Activated naive CD4-positive, alpha-beta T cell treated with Interleukin-2 at 50 U/mL for 16 hours (primary cell): Measurements from ENCODE around the gene MACROD1.
A peak's percentile ranks its signal among the peaks of the same experiment; 100 is the strongest.

ENCODE experiments used
- DNase-seq: peaks from one replicate; pipeline ENCODE4 v3.0.0-alpha.2; 2020

MACROD1 gene

DNA sequence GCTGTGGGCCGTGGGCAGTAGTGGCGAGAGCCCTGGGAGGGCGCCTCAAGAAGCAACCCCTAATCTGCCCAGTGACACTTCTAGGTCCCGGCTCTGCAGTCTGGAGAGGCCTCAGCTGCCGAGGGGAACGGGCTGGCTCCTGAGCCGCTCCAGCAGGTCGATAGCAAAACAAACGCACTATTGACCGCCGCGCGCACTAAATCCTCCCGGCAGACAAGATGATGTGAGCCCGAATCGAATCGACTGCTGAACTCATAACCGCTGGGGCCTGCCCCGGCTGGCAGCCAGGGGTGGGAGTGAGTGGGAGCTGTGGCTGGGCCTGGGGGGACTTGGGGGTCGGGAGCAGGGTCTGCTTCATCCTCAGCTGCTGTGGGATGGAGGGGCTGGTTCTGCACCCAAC, 94.1 kb downstream of the MACROD1 start:
- no peak for DNase-seq

DNA sequence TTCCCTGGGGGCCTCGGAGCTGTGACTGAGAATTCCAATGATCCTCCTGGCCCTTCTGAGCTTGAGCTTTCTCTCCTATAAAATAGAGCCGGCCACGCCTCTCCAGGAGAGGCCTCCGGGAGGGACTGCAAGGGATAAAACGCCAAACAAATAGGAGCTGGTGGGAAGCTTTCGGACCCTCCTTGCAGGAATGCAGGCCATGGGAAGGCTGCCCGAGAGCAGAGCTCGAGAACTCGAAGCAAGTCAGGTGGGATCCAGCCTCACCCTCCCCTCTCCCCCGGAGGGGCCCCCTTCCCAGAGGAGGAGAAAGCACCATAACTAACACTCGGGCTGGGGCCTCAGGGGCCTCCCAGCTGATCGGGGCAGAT, 95.6 kb downstream of the MACROD1 start:
- no peak for DNase-seq

DNA sequence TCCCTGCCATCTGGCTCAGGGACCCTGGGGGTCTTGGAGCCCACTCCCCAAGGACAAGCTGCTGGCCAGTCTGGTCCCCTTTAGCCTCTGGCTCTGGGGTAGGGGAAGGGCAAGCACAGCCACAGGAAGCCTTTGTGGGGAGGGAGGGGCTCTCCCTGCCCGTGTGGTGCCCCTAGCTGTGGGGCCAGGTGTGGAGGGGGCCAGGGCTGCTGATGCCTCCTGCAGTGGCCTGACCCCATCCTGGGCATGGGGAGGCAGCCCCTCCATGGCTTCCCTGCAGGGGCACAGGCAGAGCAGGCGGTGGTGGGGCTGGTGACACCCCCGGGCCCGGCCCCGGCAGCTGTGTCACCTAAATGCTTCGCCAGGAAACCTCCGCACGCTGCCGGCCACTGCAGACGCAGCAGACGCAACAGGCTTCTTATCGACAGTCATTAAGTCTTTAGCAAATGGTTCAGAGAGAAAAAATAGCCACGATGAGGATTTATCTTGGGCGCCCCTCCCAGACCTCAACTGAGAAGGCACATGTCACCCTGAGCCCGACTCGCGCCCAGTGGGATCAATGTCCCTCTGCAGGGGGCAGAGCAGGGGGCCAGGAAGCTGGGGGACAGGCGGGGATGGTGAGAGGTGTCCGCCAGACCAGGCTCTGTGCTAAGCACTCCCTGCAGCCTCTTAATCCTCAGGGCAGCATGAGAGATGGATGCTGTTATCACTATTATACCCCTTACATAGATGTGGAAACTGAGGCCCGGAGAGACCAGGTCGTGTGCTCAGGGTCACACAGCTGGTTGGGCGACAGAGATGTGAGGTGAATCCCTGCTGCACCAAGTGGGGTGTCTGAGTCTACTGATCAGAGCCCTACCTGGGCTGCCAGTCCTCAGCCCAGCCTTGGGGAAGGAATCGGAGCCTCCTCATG, 96.3 kb downstream of the MACROD1 start:
- no peak for DNase-seq

DNA sequence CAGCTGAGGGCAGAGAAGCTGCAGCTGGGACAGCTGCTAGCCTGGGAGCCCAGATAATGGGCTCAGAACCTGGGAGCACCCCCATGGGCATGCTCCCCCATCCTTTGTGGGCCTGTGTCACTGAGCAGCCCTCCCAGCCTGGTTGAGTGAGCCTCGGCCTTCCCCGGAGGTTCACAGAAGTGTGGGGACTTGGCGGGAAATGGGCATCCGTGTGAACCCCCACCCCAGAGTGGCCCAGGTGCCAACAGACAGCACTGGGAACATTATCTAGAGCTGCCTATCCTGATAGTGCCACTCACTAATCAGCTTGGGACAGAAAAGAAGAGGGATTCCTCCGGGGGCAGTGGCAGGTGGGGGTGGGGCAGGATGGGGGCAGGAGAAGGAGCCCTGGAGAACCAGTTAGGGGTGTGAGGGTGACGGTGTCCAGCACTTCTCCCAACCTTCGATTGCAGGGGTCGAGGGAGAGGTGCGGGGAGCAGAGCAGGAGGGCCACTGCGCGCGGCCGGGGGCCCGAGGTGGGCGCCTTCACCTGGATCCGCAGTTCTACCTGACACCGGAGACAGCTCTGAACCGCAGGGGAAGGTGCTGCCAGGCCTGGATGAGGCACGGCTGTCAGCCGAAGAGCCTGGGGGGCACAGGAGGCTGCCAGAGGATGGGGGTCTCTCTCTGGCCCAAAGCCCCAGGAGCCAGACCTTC, 97.1 kb downstream of the MACROD1 start:
- DNase-seq = no peak

GRCh38 chr11:64067230-64067993, 98.5 kb downstream of the MACROD1 start:
- no peak for DNase-seq

- no peak for DNase-seq
Observed at GRCh38 chr11:64065712-64066111, 100.2 kb downstream of the MACROD1 start.

- no peak for DNase-seq
Observed at GRCh38 chr11:64065141-64065465, 100.8 kb downstream of the MACROD1 start.

DNA sequence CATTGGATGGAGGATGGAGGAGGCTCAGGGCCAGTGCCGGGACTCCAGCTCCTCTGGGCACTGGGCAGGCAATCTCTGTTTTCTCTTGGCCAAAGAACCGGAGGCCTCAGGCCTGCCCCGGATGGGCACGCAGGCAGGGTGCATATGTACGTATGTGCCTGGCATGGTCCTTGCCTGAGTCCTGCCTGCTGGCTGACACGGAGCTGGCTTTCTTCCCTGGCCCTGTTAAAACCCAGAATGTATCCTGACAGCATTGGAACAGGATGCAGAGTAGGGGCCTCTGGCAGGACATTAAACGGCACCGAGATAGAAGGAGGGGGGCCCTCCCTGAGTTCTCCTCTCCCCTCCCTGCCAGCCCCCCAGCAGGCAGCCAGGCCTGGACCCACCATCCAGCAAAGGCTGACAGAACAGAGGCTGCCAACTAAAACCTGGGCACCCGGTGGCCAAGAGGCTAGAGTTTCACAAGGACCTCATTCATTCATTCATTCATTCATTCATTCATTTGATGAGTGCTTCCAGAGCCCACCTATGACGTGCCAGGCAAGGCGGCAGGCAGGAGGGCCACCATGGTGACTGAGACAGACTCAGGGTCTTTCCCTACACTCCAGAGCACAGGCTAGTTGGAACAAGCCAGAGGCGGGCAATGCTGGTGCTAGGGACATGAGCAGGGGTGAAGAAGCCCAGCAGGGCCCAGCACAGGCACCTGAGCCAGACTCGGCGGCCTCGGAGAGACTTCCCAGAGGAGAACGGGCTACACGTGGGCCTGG, 101.4 kb downstream of the MACROD1 start:
- DNase-seq = no peak

GRCh38 chr11:64063777-64064176, 102.1 kb downstream of the MACROD1 start:
- no peak for DNase-seq

- no peak for DNase-seq
Observed at GRCh38 chr11:64062185-64063039, 103.5 kb downstream of the MACROD1 start.

- peak; percentile 62 for DNase-seq
Observed at GRCh38 chr11:64060861-64061444, 105.0 kb downstream of the MACROD1 start.

DNA sequence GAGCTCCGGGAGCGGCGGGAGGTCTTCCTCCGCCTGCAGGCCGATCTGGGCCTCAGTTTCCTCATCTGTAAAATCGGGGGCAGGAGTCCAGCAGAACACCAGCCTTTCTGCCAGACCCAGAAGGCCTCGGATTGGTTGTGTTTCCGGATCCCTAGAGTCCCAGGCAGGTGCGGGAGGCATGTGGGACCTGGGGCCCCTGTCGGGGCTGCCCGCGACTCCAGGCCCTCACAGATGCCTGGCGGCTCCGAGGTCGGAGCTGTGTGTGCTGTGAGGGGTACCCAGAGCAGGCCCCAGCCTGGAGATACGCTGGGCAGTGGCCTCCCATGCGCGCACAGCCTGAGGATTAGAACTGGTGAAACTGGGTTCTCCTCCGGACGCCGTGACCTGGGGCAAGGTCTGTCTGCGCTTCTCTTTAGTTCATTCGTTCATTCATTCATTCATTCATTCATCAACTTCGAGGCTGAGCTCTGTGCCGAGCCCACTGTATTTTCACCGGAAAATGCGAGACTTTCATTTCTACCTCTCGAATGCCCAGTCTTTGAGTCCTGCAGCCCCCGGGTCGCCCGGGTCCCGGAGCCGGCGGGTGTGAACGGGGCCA, 105.6 kb downstream of the MACROD1 start:
- DNase-seq = no peak

DNA sequence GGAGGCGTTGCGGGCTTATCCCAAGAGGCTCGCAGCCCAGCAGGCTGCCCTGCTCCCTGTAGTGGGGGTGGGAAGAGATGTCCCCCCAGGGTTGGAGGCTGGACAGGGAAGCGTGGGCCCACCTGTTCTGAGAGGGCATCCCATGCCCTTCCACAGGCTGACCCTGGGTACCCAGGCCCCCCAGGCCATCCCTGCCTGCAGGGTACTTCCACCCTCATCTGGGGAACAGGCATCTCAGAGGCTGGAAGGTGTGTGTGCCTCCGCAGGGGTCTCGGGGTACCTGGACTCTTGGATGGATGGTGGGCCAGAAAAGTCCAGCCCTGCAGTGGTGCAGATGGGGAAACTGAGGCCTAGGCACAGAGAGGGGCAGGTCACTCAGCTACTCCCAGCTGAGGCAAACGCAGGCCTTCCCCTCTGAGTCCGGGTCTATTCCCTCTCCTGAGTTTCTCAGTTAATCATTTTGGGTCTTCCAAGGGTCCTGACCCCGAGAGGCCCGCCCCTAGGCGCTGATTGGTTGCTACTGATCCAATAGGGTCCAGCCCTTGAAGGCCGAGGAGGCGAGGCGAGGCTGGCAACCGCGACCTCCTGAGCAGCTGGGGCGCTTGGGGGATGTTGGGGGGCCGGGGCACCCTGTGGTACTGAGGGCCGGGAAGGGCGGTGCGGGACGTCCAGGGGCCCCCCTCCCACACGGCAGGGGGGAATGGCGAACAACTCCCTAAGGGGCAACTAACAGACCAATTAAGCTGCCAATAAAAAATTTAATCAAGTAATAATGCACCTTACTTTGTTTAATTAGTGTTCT, 106.4 kb downstream of the MACROD1 start:
- no peak for DNase-seq

GRCh38 chr11:64058494-64058893, 107.4 kb downstream of the MACROD1 start:
- no peak for DNase-seq

GRCh38 chr11:64057890-64058289, 108.0 kb downstream of the MACROD1 start:
- no peak for DNase-seq

DNA sequence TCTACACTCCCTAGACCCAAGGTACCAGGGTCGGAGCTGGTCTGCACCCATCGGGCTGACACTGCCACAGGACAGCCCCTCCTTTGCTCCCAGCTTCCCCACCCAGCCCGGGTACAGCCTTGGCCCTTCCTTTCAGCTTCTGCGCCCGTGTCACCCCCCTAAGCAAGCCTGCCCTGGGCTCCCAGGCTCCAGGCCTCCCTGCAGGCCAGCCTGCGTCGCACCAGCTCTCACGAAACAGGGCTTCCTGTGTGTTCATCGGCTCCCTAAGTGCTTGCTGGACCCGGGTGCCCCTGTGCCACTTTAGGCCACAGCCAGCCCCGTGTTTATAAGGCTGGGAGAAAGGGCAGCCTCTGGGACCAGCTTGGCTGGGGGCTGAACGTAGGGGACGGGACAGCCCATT, 109.1 kb downstream of the MACROD1 start:
- no peak for DNase-seq

- no peak for DNase-seq
Observed at GRCh38 chr11:64056213-64056785, 109.6 kb downstream of the MACROD1 start.

- no peak for DNase-seq
Observed at GRCh38 chr11:64055077-64055476, 110.8 kb downstream of the MACROD1 start.

GRCh38 chr11:64053699-64054098, 112.2 kb downstream of the MACROD1 start:
- no peak for DNase-seq
